ENCODE results near the gene TENM4. TPM values are rescaled to one million over a fixed set of nuclear protein-coding genes. Genes with fewer than 3 reads are reported as not detected.

The TENM4 gene
- total RNA-seq, 1 donor from 2014 or later = 3.8 TPM

DNA sequence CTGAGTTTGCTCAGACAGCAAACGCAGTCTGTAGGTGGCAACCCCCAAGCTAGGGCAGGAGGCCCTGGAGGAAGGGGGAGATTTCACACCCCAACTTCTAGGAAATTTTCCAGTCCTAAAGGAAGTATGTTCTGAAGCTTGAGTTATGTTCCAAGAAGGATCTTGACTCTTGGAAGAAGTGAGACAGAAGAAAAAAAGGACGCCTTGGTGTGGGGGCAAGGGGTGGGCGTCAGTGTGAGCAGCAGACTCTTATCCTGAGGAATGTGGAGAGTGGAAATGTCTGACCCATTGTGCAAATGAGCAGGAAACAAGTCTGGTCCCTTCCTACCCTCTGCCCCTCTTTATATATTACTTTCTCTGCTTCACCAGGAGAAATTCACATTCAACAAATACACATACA is 497.7 kb downstream of the TENM4 start:
- no peak overlapping the region for H3K27ac Mint-ChIP-seq (ENCODE audit: unreplicated experiment)
- H3K36me3 Mint-ChIP-seq (ENCODE audit: low read depth) = no peaks in the 10 kb centered on the region
- H3K4me3 Mint-ChIP-seq (ENCODE audit: unreplicated experiment) = no peak overlapping the region
- TF ChIP-seq, protein P1, sequence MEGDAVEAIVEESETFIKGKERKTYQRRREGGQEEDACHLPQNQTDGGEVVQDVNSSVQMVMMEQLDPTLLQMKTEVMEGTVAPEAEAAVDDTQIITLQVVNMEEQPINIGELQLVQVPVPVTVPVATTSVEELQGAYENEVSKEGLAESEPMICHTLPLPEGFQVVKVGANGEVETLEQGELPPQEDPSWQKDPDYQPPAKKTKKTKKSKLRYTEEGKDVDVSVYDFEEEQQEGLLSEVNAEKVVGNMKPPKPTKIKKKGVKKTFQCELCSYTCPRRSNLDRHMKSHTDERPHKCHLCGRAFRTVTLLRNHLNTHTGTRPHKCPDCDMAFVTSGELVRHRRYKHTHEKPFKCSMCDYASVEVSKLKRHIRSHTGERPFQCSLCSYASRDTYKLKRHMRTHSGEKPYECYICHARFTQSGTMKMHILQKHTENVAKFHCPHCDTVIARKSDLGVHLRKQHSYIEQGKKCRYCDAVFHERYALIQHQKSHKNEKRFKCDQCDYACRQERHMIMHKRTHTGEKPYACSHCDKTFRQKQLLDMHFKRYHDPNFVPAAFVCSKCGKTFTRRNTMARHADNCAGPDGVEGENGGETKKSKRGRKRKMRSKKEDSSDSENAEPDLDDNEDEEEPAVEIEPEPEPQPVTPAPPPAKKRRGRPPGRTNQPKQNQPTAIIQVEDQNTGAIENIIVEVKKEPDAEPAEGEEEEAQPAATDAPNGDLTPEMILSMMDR (IDR thresholded peaks at IDR 0.05) = no peak
- peaks cover 12% of the 10 kb centered on the region for H3K9me3 Mint-ChIP-seq (ENCODE audit: low read depth)
- no peaks in the 10 kb centered on the region for H3K27me3 Mint-ChIP-seq (ENCODE audit: low read depth)
- H3K4me1 Mint-ChIP-seq (ENCODE audit: low read depth) = no peaks in the 10 kb centered on the region
- DNase-seq (ENCODE audit: low spot score) = no peak

DNA sequence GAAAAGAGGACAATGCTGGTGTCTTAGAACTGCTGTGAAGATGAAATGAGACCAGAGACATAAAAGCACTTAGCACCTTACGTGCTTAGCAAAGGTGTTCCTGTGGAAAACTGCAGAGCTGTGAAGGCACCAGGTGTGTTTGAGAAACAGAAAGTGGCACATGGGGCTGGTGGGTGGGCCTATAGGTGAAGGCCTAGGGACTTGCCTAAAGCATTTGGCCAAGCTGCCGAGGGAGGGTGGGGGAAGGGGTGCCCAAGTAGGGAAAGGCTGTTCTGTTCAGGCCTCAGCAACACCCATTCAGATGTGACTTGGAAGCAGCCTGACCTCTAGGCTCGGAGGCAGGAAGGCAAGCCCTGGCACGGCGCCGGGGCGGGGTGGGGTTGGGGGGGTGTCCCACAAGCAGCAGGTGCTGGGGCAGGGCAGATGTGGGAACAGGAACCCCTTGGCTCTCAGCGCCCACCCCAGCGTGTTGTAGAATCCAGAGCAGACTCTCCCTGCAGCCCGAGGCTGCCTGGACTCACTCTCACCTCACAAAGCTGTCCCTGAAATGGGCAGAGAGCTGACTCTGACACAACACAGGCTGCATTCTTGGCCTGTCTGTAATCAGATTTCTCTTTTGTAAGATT is 499.5 kb downstream of the TENM4 start:
- no peaks in the 10 kb centered on the region for H3K36me3 Mint-ChIP-seq (ENCODE audit: low read depth)

DNA sequence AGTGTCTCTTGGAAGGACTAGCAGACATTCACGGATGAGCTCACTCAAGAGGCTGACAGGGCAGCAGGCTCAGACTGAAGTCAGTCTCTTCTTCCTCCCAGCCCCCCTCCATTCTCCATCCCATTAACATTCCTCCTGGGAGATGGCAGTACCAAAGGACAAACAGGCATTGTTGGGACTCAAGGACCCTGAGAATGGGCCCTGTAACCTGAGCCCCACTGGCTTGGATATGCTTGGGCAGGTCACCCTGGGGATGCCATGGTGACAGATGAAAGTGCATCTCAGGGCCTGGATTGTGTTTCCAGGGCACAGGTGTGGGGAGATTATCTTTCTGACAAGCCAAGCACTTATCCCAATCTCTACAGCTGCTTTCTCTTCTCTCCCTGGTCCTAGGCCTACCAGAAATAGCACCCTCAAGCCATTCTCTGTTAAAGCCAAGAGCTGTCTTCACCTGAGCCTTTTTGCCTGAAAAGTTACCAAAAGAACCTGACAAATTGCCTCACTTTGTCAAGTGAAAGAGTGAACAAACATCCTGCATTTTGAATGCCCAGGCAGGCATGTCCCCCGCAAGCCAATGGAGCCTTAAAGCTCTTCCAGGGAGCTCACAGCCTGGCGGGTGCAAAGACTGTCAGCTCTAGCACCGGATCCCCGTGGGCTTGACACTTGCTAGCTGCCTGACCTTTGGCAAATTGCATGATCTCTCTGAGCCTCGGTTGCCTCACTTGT is 500.2 kb downstream of the TENM4 start:
- no peaks in the 10 kb centered on the region for H3K27me3 Mint-ChIP-seq (ENCODE audit: low read depth)
- no peak overlapping the region for H3K4me3 Mint-ChIP-seq (ENCODE audit: unreplicated experiment)
- H3K36me3 Mint-ChIP-seq (ENCODE audit: low read depth) = no peaks in the 10 kb centered on the region
- no peak overlapping the region for H3K27ac Mint-ChIP-seq (ENCODE audit: unreplicated experiment)
- TF ChIP-seq, protein P1 (IDR thresholded peaks at IDR 0.05) = no peak
- H3K4me1 Mint-ChIP-seq (ENCODE audit: low read depth) = no peaks in the 10 kb centered on the region
- DNase-seq (ENCODE audit: low spot score) = no peak
- peaks cover 1% of the 10 kb centered on the region for H3K9me3 Mint-ChIP-seq (ENCODE audit: low read depth)

More for the DNA sequence above, 499.5 kb downstream of the TENM4 start:
- DNase-seq (ENCODE audit: low spot score) = no peak
- Mint-ChIP-seq H3K4me1 (ENCODE audit: low read depth) (no peaks in the 10 kb centered on the region), H3K4me3 (ENCODE audit: unreplicated experiment) (no peak overlapping the region), H3K27me3 (ENCODE audit: low read depth) (no peaks in the 10 kb centered on the region), H3K9me3 (ENCODE audit: low read depth) (peaks cover 8% of the 10 kb centered on the region), H3K27ac (ENCODE audit: unreplicated experiment) (no peak overlapping the region)
- TF ChIP-seq, protein P1 (IDR thresholded peaks at IDR 0.05) = no peak

DNA sequence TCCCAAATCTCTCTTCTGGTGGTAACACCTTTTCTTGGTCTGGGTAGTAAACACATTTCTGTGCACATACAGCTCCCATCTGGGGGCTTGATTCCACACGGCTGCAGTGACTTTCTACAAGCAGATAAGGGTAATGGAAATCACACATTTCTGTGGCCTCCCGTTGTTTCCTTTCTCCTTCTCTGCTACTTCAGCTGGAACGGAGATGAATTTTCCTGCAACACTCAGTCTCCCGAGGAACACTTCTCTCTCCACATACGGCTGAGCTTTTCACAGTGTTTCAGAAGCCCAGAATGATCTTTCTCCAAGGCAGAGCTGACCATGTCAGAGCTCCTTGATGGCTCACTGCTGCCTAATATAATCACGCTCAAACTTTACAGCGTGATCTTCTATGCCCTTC is 501.9 kb downstream of the TENM4 start:
- H3K4me1 Mint-ChIP-seq (ENCODE audit: low read depth) = no peaks in the 10 kb centered on the region
- no peaks in the 10 kb centered on the region for H3K9me3 Mint-ChIP-seq (ENCODE audit: low read depth)
- H3K4me3 Mint-ChIP-seq (ENCODE audit: unreplicated experiment) = no peak overlapping the region
- no peaks in the 10 kb centered on the region for H3K27me3 Mint-ChIP-seq (ENCODE audit: low read depth)
- H3K27ac Mint-ChIP-seq (ENCODE audit: unreplicated experiment) = no peak overlapping the region
- TF ChIP-seq, protein P1 (IDR thresholded peaks at IDR 0.05) = no peak
- DNase-seq (ENCODE audit: low spot score) = no peak
- H3K36me3 Mint-ChIP-seq (ENCODE audit: low read depth) = no peaks in the 10 kb centered on the region

DNA sequence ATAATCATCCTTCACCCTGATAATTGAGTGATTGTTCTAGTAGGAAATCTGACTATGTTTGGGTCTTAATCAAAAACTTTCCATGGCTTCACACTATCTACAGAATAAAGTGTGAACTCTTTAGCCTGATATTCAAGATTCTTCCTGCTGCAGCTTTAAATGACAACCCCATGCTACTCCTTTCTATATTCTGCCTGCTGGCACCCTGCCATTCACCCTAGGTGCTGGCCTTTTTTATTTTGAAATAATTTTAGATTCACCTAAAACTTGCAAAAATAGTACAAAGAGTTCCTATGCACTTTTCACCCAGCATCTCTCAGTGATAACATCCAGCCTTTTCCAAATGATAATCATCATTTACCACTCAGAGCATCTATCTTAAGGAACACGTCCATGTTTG is 502.8 kb downstream of the TENM4 start:
- Mint-ChIP-seq H3K9me3 (ENCODE audit: low read depth) (no peaks in the 10 kb centered on the region), H3K27ac (ENCODE audit: unreplicated experiment) (no peak overlapping the region), H3K27me3 (ENCODE audit: low read depth) (no peaks in the 10 kb centered on the region), H3K36me3 (ENCODE audit: low read depth) (no peaks in the 10 kb centered on the region), H3K4me1 (ENCODE audit: low read depth) (no peaks in the 10 kb centered on the region), H3K4me3 (ENCODE audit: unreplicated experiment) (no peak overlapping the region)
- no peak for DNase-seq (ENCODE audit: low spot score)
- TF ChIP-seq, protein P1 (IDR thresholded peaks at IDR 0.05) = no peak

Measured in chondrocyte (in vitro differentiated cells).